Measurements from ENCODE around the gene MRPS31. TPM values are rescaled to one million over a fixed set of nuclear protein-coding genes. Genes with fewer than 3 reads are reported as not detected.

Gene MRPS31
- total and polyA plus RNA-seq, 4 donors: 13.4 to 17.6 (median 16.0) TPM

DNA sequence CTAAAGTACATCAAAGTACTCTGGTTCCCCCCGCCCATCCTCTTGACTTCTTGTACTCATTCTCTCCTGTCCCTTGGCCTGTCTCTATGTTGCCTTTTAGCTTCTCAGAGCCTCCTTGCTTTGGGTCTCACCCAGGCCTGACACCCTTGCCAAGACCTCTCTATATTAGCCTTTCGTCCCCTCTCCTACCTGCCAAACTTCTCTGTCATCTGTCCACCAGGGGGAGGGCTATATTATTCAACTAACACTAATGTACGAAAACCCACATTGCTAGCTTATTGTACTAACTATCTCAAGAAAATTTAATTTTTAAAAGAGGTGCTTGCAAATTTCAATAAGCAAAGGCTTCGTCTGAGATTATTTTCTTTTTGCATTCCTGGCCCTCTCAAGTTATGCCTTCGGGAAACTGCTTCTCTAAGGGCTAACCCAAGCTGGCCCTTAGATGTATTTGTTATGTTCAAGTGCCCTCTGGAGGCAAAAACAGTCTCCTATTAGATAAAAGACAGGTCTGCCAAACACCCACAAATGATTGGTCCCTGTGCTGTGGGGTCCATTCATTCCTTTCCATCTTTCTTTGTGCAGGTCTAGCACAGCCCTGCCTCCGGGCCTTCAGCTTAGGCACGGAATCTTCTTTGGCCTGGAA, 6.3 kb upstream of the MRPS31 start:
- Histone ChIP-seq H3K4me3 (ENCODE audit: low read depth in 1 of 3, low read length in 3 of 3) (peak overlapping the region in 1 of 3 donors; percentile 38), H3K9ac (ENCODE audit: low read depth in 1 of 2, low read length in 2 of 2) (peak overlapping the region in 1 of 2 donors; percentile 76), H3K36me3 (ENCODE audit: control insufficient read depth in 4 of 4, insufficient read depth in 3 of 4, low read depth in 1 of 4, low read length in 3 of 4) (no peaks in the 10 kb centered on the region), H3K9me3 (ENCODE audit: control insufficient read depth in 4 of 4, low read length in 3 of 4) (no peaks in the 10 kb centered on the region), H3K27me3 (ENCODE audit: control insufficient read depth in 4 of 4, insufficient read depth in 4 of 4, low read length in 3 of 4) (no peaks in the 10 kb centered on the region), H3K27ac (ENCODE audit: low read depth in 1 of 2, low read length in 2 of 2) (peak overlapping the region; percentile 16 to 49), H3K4me1 (ENCODE audit: control insufficient read depth in 4 of 4, insufficient read depth in 4 of 4, low read length in 3 of 4) (peaks cover 2 to 32% (median 9%) of the 10 kb centered on the region in 4 donors)
- no peak for DNase-seq (ENCODE audit: low spot score)
- WGBS: 17% methylated on average over 7 of the region's 7 CpGs
- TF ChIP-seq CTCF (IDR thresholded peaks at IDR 0.05; ENCODE audit: low read depth, low read length, missing input control) (peak; percentile 54), JUND (IDR thresholded peaks at IDR 0.05) (no peak), YY1 (IDR thresholded peaks at IDR 0.05) (no peak), FOXA2 (IDR thresholded peaks at IDR 0.05) (no peak), REST (IDR thresholded peaks at IDR 0.05) (no peak), HNF4G (IDR thresholded peaks at IDR 0.05) (no peak), RAD21 (IDR thresholded peaks at IDR 0.05) (peak; percentile 83 to 85), FOXA1 (IDR thresholded peaks at IDR 0.05) (no peak), GABPA (IDR thresholded peaks at IDR 0.05 in 1 of 2, conservative IDR thresholded peaks at IDR 0.05 in 1 of 2) (no peak), ATF3 (IDR thresholded peaks at IDR 0.05) (no peak), HNF4A (conservative IDR thresholded peaks at IDR 0.05) (peak in 1 of 2 donors; percentile 38), MAX (IDR thresholded peaks at IDR 0.05) (no peak), EGR1 (IDR thresholded peaks at IDR 0.05; ENCODE audit: low read depth in 2 of 2) (no peak), SP1 (IDR thresholded peaks at IDR 0.05) (no peak), RXRA (IDR thresholded peaks at IDR 0.05) (peak in 1 of 2 donors; percentile 31), TAF1 (conservative IDR thresholded peaks at IDR 0.05) (no peak), NR2F2 (IDR thresholded peaks at IDR 0.05) (no peak)
- TF ChIP-seq, protein P1, sequence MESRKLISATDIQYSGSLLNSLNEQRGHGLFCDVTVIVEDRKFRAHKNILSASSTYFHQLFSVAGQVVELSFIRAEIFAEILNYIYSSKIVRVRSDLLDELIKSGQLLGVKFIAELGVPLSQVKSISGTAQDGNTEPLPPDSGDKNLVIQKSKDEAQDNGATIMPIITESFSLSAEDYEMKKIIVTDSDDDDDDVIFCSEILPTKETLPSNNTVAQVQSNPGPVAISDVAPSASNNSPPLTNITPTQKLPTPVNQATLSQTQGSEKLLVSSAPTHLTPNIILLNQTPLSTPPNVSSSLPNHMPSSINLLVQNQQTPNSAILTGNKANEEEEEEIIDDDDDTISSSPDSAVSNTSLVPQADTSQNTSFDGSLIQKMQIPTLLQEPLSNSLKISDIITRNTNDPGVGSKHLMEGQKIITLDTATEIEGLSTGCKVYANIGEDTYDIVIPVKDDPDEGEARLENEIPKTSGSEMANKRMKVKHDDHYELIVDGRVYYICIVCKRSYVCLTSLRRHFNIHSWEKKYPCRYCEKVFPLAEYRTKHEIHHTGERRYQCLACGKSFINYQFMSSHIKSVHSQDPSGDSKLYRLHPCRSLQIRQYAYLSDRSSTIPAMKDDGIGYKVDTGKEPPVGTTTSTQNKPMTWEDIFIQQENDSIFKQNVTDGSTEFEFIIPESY (IDR thresholded peaks at IDR 0.05): no peak
